ENCODE measurements around the gene LAMTOR2. TPM values are rescaled to one million over a fixed set of nuclear protein-coding genes. Genes with fewer than 3 reads are reported as not detected.

LAMTOR2 gene
- 58.6 TPM for polyA plus RNA-seq (2013, experiment 1 of 2)
- polyA plus RNA-seq (2013, experiment 2 of 2) = 51.9 TPM

DNA sequence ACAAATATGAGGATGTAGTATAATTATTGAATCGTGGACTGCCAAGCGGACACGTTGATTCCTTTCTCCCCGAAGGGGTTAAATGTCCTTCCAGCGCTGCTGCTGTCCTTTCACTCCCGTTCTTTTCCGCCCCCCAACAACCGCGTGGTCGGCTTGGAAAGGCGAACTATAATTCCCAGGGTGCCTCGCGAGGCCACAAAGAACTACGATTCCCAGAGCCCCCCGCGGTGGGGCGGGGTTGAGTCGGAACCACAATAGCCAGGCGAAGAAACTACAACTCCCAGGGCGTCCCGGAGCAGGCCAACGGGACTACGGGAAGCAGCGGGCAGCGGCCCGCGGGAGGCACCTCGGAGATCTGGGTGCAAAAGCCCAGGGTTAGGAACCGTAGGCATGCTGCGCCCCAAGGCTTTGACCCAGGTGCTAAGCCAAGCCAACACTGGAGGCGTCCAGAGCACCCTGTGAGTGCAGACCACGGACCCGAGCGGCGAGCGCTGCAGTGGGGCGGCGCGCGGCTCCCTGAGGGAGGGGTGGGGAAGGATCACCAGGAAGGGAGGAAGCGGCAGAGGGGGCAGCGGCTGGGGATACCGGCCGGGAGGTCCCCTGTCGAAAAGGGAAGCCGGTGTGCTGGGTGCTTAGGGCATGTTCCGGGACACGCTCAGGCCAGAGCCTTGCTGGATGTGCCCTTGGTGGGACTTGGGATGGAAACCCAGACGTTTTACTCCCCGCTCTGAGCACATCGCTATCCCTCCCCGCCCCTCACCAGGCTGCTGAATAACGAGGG is at the start of gene LAMTOR2:
Gene LAMTOR2 (plus strand): TSS at position 283 of the 781 bp plus-strand sequence. CDS start 108 bp downstream, at position 391.
- H4K5ac ChIP-seq (ENCODE audit: low read length) = no peak within 1 kb of the TSS
- no peaks in the 10 kb centered on the region for H3K36me3 ChIP-seq (ENCODE audit: control insufficient read depth, insufficient read depth, low read length)
- peak within 1 kb of the TSS; percentile 98 for H3K18ac ChIP-seq (ENCODE audit: low read length)
- peak within 1 kb of the TSS; percentile 90 for H3K27ac ChIP-seq (ENCODE audit: low read depth, low read length)
- peak; percentile 99 for DNase-seq
- H3K79me1 ChIP-seq (ENCODE audit: low read length) = peaks cover 12% of the 10 kb centered on the region
- no CpG with 5 or more reads among the region's 53 CpGs for WGBS (ENCODE audit: extremely low coverage, insufficient coverage, low lambda C conversion rate)
- H4K8ac ChIP-seq (ENCODE audit: low read depth, low read length) = peak within 1 kb of the TSS; percentile 0
- no peak within 1 kb of the TSS for H2BK15ac ChIP-seq (replicated peaks; ENCODE audit: low read depth)
- H2BK5ac ChIP-seq (ENCODE audit: low read length) = peak within 1 kb of the TSS; percentile 94
- H2AK5ac ChIP-seq (ENCODE audit: low read length) = peak within 1 kb of the TSS; percentile 88
- H3K4me3 ChIP-seq (ENCODE audit: low read length) = peak within 1 kb of the TSS; percentile 61
- H3K4ac ChIP-seq (ENCODE audit: low read depth, low read length) = peak within 1 kb of the TSS; percentile 85
- H3K27me3 ChIP-seq (ENCODE audit: insufficient read depth, low read length, poor library complexity) = no peaks in the 10 kb centered on the region
- peak within 1 kb of the TSS; percentile 1 for H3K23ac ChIP-seq (ENCODE audit: low read length)
- peak within 1 kb of the TSS; percentile 48 for H2BK120ac ChIP-seq (ENCODE audit: low read depth, low read length)
- peak within 1 kb of the TSS; percentile 100 for H3K56ac ChIP-seq (ENCODE audit: low read length)
- H3K4me2 ChIP-seq (ENCODE audit: low read length) = peak within 1 kb of the TSS; percentile 100
- H3K9ac ChIP-seq (ENCODE audit: low read length) = peak within 1 kb of the TSS; percentile 97
- H3K4me1 ChIP-seq (ENCODE audit: control insufficient read depth, low read depth, low read length) = peaks cover 4% of the 10 kb centered on the region
- H3K79me2 ChIP-seq (ENCODE audit: control insufficient read depth, insufficient read depth, low read length) = peaks cover 16% of the 10 kb centered on the region

DNA sequence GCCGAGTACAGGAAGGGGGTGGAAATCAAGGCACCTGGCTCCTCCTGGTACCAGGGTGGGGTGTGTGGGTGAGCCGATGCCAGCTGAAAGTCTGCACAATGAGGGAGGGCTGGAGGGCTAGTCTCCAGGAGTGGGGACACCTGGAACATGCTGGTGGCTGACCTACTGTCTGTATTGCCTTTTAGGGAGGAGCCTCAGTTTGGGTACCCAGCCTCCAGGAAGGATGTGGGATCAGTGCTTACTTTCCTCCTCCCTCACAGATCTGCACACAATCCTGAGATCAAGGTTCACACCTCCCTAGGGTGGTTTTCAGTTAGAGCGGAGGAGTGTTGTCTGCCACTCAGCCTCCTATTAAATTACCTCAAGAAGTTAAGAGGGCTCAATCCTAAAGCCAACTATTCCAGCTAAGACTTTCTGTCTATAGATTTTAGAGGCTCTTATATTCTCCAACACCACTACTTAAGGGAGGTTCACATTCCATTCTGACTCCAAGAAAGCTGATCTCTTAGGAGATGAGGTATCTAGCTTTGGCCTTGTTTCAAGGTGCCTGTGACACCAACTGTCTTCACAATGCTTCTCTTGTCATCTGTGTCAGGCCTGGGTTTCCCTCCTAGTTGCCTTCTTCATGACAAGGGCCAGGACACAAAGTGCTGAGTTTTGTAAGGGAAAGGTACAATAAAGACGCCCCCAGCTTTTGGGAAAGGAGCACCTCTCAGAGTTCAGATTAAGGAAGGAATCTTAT is 49.6 kb upstream of the LAMTOR2 start:
- Histone ChIP-seq H3K79me2 (ENCODE audit: control insufficient read depth, insufficient read depth, low read length) (no peaks in the 10 kb centered on the region), H2BK5ac (ENCODE audit: low read length) (no peak overlapping the region), H3K27me3 (ENCODE audit: insufficient read depth, low read length, poor library complexity) (no peaks in the 10 kb centered on the region), H3K79me1 (ENCODE audit: low read length) (no peaks in the 10 kb centered on the region), H2AK5ac (ENCODE audit: low read length) (no peak overlapping the region), H3K18ac (ENCODE audit: low read length) (no peak overlapping the region), H2BK15ac (replicated peaks; ENCODE audit: low read depth) (no peak overlapping the region), H2BK120ac (ENCODE audit: low read depth, low read length) (no peak overlapping the region), H3K4ac (ENCODE audit: low read depth, low read length) (no peak overlapping the region), H3K56ac (ENCODE audit: low read length) (no peak overlapping the region), H3K23ac (ENCODE audit: low read length) (no peak overlapping the region), H3K4me3 (ENCODE audit: low read length) (no peak overlapping the region), H3K4me2 (ENCODE audit: low read length) (no peak overlapping the region), H3K27ac (ENCODE audit: low read depth, low read length) (no peak overlapping the region), H3K9ac (ENCODE audit: low read length) (no peak overlapping the region), H4K8ac (ENCODE audit: low read depth, low read length) (no peak overlapping the region), H3K36me3 (ENCODE audit: control insufficient read depth, insufficient read depth, low read length) (peaks cover 6% of the 10 kb centered on the region), H4K5ac (ENCODE audit: low read length) (no peak overlapping the region), H3K4me1 (ENCODE audit: control insufficient read depth, low read depth, low read length) (no peaks in the 10 kb centered on the region)
- no peak for DNase-seq
- no CpG with 5 or more reads among the region's 4 CpGs for WGBS (ENCODE audit: extremely low coverage, insufficient coverage, low lambda C conversion rate)

DNA sequence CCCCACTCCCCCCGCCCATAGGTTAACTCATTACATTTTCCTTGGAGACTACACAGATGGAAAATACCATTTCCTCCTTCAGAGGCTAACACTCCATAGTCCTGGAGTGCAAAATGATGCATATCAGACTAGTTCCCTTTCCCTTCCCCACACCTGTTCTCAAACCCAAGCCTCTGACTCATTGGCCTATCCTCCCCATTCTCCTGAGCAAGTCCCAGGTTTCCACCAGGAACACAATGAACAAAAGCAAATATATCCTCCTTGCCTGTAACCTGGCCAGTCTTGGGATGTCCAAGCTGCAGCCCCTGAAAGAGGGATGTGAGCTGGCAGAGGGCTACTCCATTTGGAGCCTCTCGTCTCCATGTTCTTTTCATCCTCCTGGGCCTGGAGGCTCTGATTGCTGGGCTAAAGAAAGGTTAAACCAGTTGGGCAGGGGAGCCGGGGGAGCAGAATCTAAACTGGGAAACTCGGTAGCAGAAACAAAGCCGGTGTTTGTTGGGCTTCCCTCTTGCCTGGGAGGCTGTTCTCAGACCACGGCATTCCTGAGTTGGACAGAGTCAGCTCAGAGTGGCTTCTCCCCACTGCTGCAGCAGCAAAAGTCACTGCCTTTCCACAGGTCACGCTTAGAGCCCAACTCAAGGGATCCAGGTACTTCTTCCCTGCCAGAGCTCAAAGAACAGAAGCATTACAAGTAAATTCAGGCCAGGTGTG is 47.8 kb upstream of the LAMTOR2 start:
- H3K27ac ChIP-seq (ENCODE audit: low read depth, low read length) = no peak overlapping the region
- no CpG with 5 or more reads among the region's 7 CpGs for WGBS (ENCODE audit: extremely low coverage, insufficient coverage, low lambda C conversion rate)
- H2AK5ac ChIP-seq (ENCODE audit: low read length) = no peak overlapping the region
- no peak overlapping the region for H3K4ac ChIP-seq (ENCODE audit: low read depth, low read length)
- no peak overlapping the region for H2BK15ac ChIP-seq (replicated peaks; ENCODE audit: low read depth)
- H3K4me3 ChIP-seq (ENCODE audit: low read length) = no peak overlapping the region
- no peak overlapping the region for H4K5ac ChIP-seq (ENCODE audit: low read length)
- no peak overlapping the region for H3K4me2 ChIP-seq (ENCODE audit: low read length)
- H3K9ac ChIP-seq (ENCODE audit: low read length) = no peak overlapping the region
- no peak overlapping the region for H2BK5ac ChIP-seq (ENCODE audit: low read length)
- peaks cover 15% of the 10 kb centered on the region for H3K36me3 ChIP-seq (ENCODE audit: control insufficient read depth, insufficient read depth, low read length)
- H3K79me2 ChIP-seq (ENCODE audit: control insufficient read depth, insufficient read depth, low read length) = no peaks in the 10 kb centered on the region
- no peak for DNase-seq
- H3K56ac ChIP-seq (ENCODE audit: low read length) = no peak overlapping the region
- H2BK120ac ChIP-seq (ENCODE audit: low read depth, low read length) = no peak overlapping the region
- no peaks in the 10 kb centered on the region for H3K4me1 ChIP-seq (ENCODE audit: control insufficient read depth, low read depth, low read length)
- no peak overlapping the region for H3K18ac ChIP-seq (ENCODE audit: low read length)
- no peak overlapping the region for H3K23ac ChIP-seq (ENCODE audit: low read length)
- H4K8ac ChIP-seq (ENCODE audit: low read depth, low read length) = no peak overlapping the region
- H3K79me1 ChIP-seq (ENCODE audit: low read length) = no peaks in the 10 kb centered on the region
- no peaks in the 10 kb centered on the region for H3K27me3 ChIP-seq (ENCODE audit: insufficient read depth, low read length, poor library complexity)

DNA sequence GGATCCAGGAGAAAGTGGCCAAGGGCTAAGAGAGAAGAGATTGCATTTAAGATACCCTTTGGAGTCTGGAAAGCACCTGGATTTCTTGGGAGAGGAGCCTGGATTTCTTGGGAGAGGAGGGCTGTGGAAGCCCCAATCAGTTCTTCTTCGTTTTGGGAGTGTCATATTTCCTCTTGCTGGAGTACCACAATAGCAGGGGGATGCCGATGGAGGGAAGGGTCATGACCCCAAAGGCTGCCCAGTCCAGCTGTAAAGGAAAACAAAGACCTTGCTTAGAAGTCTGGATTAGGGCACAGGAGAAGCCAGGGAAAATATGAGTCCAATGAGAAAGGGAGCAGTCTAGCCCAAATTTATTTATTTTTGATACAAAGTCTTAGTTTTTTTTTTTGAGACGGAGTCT is 45.2 kb upstream of the LAMTOR2 start:
- Histone ChIP-seq H4K5ac (ENCODE audit: low read length) (no peak overlapping the region), H2BK120ac (ENCODE audit: low read depth, low read length) (no peak overlapping the region), H3K36me3 (ENCODE audit: control insufficient read depth, insufficient read depth, low read length) (peaks cover 22% of the 10 kb centered on the region), H2BK5ac (ENCODE audit: low read length) (no peak overlapping the region), H3K4me2 (ENCODE audit: low read length) (no peak overlapping the region), H3K18ac (ENCODE audit: low read length) (no peak overlapping the region), H3K4ac (ENCODE audit: low read depth, low read length) (no peak overlapping the region), H3K79me2 (ENCODE audit: control insufficient read depth, insufficient read depth, low read length) (no peaks in the 10 kb centered on the region), H3K4me1 (ENCODE audit: control insufficient read depth, low read depth, low read length) (no peaks in the 10 kb centered on the region), H3K4me3 (ENCODE audit: low read length) (no peak overlapping the region), H3K27me3 (ENCODE audit: insufficient read depth, low read length, poor library complexity) (no peaks in the 10 kb centered on the region), H4K8ac (ENCODE audit: low read depth, low read length) (no peak overlapping the region), H3K79me1 (ENCODE audit: low read length) (peaks cover 2% of the 10 kb centered on the region), H3K23ac (ENCODE audit: low read length) (no peak overlapping the region), H3K56ac (ENCODE audit: low read length) (no peak overlapping the region), H3K9ac (ENCODE audit: low read length) (no peak overlapping the region), H2BK15ac (replicated peaks; ENCODE audit: low read depth) (no peak overlapping the region), H2AK5ac (ENCODE audit: low read length) (no peak overlapping the region), H3K27ac (ENCODE audit: low read depth, low read length) (peak overlapping the region; percentile 26)
- DNase-seq = no peak
- WGBS (ENCODE audit: extremely low coverage, insufficient coverage, low lambda C conversion rate) = no CpG with 5 or more reads among the region's 3 CpGs

DNA sequence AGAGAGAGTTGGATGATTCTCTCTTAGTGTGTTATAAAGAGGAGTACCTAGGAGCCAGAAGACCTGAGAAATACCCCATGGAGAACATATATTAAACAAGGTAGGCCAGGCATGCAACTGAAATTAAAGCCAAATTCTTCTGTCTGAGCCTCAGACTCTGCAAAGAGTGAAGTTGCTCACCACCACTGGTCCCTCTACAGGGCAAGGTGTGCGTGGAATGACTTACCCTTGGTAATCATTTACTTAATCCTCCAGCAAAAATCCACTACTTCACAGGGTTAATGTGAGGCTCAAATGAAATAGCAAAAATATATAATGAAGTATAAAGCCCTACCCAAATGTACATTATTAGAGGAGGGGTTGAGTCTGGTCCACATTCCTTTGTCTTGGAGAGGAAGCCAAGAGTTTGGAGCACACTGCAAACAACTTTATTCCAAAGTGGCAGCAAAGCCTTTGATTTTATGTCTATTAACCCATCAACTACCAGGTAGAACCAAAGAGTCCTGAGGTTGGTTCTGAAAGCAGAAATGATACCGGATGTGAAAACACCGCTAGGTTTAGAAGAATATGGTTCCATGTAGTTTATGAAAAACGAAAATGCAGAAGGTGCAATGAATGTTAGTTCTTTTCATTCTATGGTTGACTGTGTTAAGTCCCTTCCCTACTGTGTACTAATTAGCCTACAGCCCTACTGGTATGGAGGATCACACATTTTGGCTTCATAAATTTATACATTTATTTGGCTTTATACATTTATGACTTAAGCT is 42.3 kb upstream of the LAMTOR2 start:
- H3K23ac ChIP-seq (ENCODE audit: low read length) = no peak overlapping the region
- H3K56ac ChIP-seq (ENCODE audit: low read length) = no peak overlapping the region
- H3K79me2 ChIP-seq (ENCODE audit: control insufficient read depth, insufficient read depth, low read length) = peaks cover 2% of the 10 kb centered on the region
- no peak overlapping the region for H2BK15ac ChIP-seq (replicated peaks; ENCODE audit: low read depth)
- H2BK120ac ChIP-seq (ENCODE audit: low read depth, low read length) = no peak overlapping the region
- H3K36me3 ChIP-seq (ENCODE audit: control insufficient read depth, insufficient read depth, low read length) = peaks cover 24% of the 10 kb centered on the region
- no peak overlapping the region for H3K18ac ChIP-seq (ENCODE audit: low read length)
- H3K79me1 ChIP-seq (ENCODE audit: low read length) = peaks cover 2% of the 10 kb centered on the region
- H3K27ac ChIP-seq (ENCODE audit: low read depth, low read length) = no peak overlapping the region
- no peak overlapping the region for H3K4ac ChIP-seq (ENCODE audit: low read depth, low read length)
- WGBS (ENCODE audit: extremely low coverage, insufficient coverage, low lambda C conversion rate) = no CpG with 5 or more reads among the region's 4 CpGs
- no peak overlapping the region for H4K8ac ChIP-seq (ENCODE audit: low read depth, low read length)
- no peak overlapping the region for H3K9ac ChIP-seq (ENCODE audit: low read length)
- H3K27me3 ChIP-seq (ENCODE audit: insufficient read depth, low read length, poor library complexity) = no peaks in the 10 kb centered on the region
- no peaks in the 10 kb centered on the region for H3K4me1 ChIP-seq (ENCODE audit: control insufficient read depth, low read depth, low read length)
- no peak overlapping the region for H3K4me2 ChIP-seq (ENCODE audit: low read length)
- DNase-seq = no peak
- H2BK5ac ChIP-seq (ENCODE audit: low read length) = no peak overlapping the region
- no peak overlapping the region for H2AK5ac ChIP-seq (ENCODE audit: low read length)
- H3K4me3 ChIP-seq (ENCODE audit: low read length) = no peak overlapping the region
- H4K5ac ChIP-seq (ENCODE audit: low read length) = no peak overlapping the region

All from mesendoderm (in vitro differentiated cells).